Loucy (cell line): ENCODE data around the gene PPDPF.

Experiments
- H2AFZ ChIP-seq: fragments of 200-600 bp; sonication (generic); 2 replicates; pipeline ENCODE4 v1.6.0; 2016; ENCODE audit warnings: antibody characterized with exemption, mild to moderate bottlenecking, low read length, moderate library complexity
- H3F3A ChIP-seq: fragments of 200-600 bp; 2 replicates; pipeline ENCODE4 v1.6.0; 2016; ENCODE audit warnings: antibody characterized with exemption, low read depth, mild to moderate bottlenecking
- H3K27me3 ChIP-seq: fragments of 200-600 bp; sonication (generic); 2 replicates; pipeline ENCODE4 v1.6.1; 2014; ENCODE audit warnings: low read length, mild to moderate bottlenecking; ENCODE audit not compliant: insufficient read depth, poor library complexity, severe bottlenecking
- H3K36me3 ChIP-seq: fragments of 200-600 bp; sonication (generic); 2 replicates; pipeline ENCODE4 v1.6.1; 2016; ENCODE audit warnings: low read length; ENCODE audit not compliant: insufficient read depth
- H3K4me1 ChIP-seq: fragments of 200-600 bp; sonication (generic); 2 replicates; pipeline ENCODE4 v1.5.1; 2014; ENCODE audit warnings: low read length, mild to moderate bottlenecking; ENCODE audit not compliant: insufficient read depth, poor library complexity, severe bottlenecking
- H3K4me2 ChIP-seq: fragments of 200-600 bp; sonication (generic); 2 replicates; pipeline ENCODE4 v1.6.0; 2014; ENCODE audit warnings: antibody characterized with exemption, low read length, low read depth, mild to moderate bottlenecking; ENCODE audit not compliant: poor library complexity, severe bottlenecking
- H3K4me3 ChIP-seq: fragments of 200-600 bp; sonication (generic); 2 replicates; pipeline ENCODE4 v1.5.1; 2014; ENCODE audit warnings: low read length, mild to moderate bottlenecking, mixed read lengths; ENCODE audit not compliant: poor library complexity, severe bottlenecking
- H3K79me2 ChIP-seq: fragments of 200-600 bp; sonication (generic); 2 replicates; pipeline ENCODE4 v1.6.1; 2014; ENCODE audit warnings: low read length; ENCODE audit not compliant: insufficient read depth
- H3K9ac ChIP-seq: fragments of 200-600 bp; sonication (generic); 2 replicates; pipeline ENCODE4 v1.6.0; 2014; ENCODE audit warnings: mild to moderate bottlenecking, low read depth, low read length, moderate library complexity; ENCODE audit not compliant: poor library complexity, severe bottlenecking
- H3K9me2 ChIP-seq: fragments of 200-600 bp; sonication (generic); replicated peaks from 2 replicates; pipeline ENCODE4 v1.6.1; 2016; ENCODE audit warnings: low read depth, low read length, mixed read lengths
- H3K9me3 ChIP-seq: fragments of 200-600 bp; sonication (generic); 2 replicates; pipeline ENCODE4 v1.6.1; 2014; ENCODE audit warnings: mild to moderate bottlenecking, antibody characterized with exemption, low read length, low read depth; ENCODE audit not compliant: insufficient read depth
- H4K20me1 ChIP-seq: fragments of 200-600 bp; sonication (generic); 2 replicates; pipeline ENCODE4 v1.6.0; 2014; ENCODE audit warnings: antibody characterized with exemption, low read length, mild to moderate bottlenecking; ENCODE audit not compliant: insufficient read depth, poor library complexity, severe bottlenecking
- EZH2phosphoT487 ChIP-seq: fragments of 200-600 bp; IDR thresholded peaks from 2 replicates; pipeline ENCODE4 v1.6.1; 2018; ENCODE audit warnings: antibody characterized with exemption, mild to moderate bottlenecking, moderate library complexity, borderline replicate concordance
- TF ChIP-seq, protein P1 (sequence below): fragments of 200-600 bp; sonication (generic); conservative IDR thresholded peaks from 2 replicates; pipeline ENCODE4 v1.5.1; 2014; ENCODE audit warnings: mild to moderate bottlenecking, antibody characterized with exemption, low read length

The PPDPF gene

DNA sequence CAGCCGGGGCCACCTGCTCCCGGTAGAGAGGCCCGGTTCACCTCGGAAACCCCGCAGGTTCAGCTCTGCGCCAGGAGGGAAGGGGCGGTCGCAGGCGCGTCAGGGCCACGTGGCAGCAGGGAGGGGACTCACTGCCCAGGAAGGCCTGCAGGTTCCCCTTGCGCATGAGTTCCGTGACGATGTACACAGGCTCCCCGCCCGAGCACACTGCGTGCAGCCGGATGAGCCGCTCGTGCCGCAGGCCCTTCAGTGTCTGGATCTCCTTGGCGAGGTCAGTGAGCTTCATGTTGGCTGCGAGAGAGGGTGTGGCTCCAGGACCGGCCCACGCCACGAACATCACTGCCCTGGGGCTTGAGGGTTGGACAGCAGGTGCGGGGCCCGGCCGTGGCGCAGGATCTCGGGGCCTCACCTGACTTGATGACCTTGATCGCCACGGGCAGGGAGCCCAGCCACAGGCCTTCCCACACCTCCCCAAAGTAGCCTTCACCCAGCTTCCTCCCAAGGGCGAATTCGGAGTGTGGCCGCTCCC, 21.5 kb downstream of the PPDPF start:
- H3F3A ChIP-seq, result no peaks in the 10 kb centered on the region
- H4K20me1 ChIP-seq, result no peaks in the 10 kb centered on the region
- H3K4me2 ChIP-seq, result no peak overlapping the region
- no peak overlapping the region for H3K9ac ChIP-seq
- no peaks in the 10 kb centered on the region for H3K36me3 ChIP-seq
- no peak for TF ChIP-seq EZH2phosphoT487
- TF ChIP-seq, protein P1, sequence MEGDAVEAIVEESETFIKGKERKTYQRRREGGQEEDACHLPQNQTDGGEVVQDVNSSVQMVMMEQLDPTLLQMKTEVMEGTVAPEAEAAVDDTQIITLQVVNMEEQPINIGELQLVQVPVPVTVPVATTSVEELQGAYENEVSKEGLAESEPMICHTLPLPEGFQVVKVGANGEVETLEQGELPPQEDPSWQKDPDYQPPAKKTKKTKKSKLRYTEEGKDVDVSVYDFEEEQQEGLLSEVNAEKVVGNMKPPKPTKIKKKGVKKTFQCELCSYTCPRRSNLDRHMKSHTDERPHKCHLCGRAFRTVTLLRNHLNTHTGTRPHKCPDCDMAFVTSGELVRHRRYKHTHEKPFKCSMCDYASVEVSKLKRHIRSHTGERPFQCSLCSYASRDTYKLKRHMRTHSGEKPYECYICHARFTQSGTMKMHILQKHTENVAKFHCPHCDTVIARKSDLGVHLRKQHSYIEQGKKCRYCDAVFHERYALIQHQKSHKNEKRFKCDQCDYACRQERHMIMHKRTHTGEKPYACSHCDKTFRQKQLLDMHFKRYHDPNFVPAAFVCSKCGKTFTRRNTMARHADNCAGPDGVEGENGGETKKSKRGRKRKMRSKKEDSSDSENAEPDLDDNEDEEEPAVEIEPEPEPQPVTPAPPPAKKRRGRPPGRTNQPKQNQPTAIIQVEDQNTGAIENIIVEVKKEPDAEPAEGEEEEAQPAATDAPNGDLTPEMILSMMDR, result no peak
- no peak overlapping the region for H3K4me3 ChIP-seq
- H3K79me2 ChIP-seq, result no peaks in the 10 kb centered on the region
- no peaks in the 10 kb centered on the region for H3K27me3 ChIP-seq
- H3K4me1 ChIP-seq, result peaks cover 10% of the 10 kb centered on the region
- H2AFZ ChIP-seq, result no peak overlapping the region
- H3K9me2 ChIP-seq, result no peaks in the 10 kb centered on the region
- no peaks in the 10 kb centered on the region for H3K9me3 ChIP-seq

DNA sequence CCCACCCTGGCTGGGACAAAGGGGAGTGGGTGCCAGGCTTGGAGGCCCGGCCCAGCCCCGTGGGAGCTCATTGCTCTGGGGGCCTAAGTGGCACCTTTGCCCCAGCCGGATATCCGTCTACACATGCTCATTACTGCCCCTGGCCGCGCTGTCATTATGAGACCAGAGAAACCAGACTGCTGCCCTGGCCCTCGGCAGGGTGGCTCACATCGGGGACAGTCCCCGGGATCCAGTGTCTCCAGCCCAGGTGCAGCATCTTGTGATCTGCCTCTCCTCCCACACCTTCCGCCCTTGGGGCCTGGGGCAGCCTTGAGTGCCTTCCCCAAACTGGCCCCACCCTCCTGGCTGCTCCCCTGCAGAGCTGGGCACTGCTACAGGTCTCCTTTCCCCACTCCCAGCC, 22.1 kb downstream of the PPDPF start:
- Histone ChIP-seq H3K9me3 (no peaks in the 10 kb centered on the region), H3K4me2 (no peak overlapping the region), H3K36me3 (no peaks in the 10 kb centered on the region), H2AFZ (no peak overlapping the region), H3K4me3 (no peak overlapping the region), H3F3A (no peaks in the 10 kb centered on the region), H3K9me2 (no peaks in the 10 kb centered on the region), H3K27me3 (no peaks in the 10 kb centered on the region), H3K4me1 (peaks cover 6% of the 10 kb centered on the region), H4K20me1 (no peaks in the 10 kb centered on the region), H3K79me2 (no peaks in the 10 kb centered on the region), H3K9ac (no peak overlapping the region)
- TF ChIP-seq EZH2phosphoT487, result no peak
- TF ChIP-seq, protein P1, result no peak

- no peaks in the 10 kb centered on the region for H3K36me3 ChIP-seq
- no peaks in the 10 kb centered on the region for H3K9me2 ChIP-seq
- no peak for TF ChIP-seq EZH2phosphoT487
- TF ChIP-seq, protein P1, result no peak
- H3K9ac ChIP-seq, result no peak overlapping the region
- no peaks in the 10 kb centered on the region for H4K20me1 ChIP-seq
- H3K79me2 ChIP-seq, result no peaks in the 10 kb centered on the region
- H3K4me2 ChIP-seq, result no peak overlapping the region
- H3K4me3 ChIP-seq, result no peak overlapping the region
- peaks cover 4% of the 10 kb centered on the region for H3K4me1 ChIP-seq
- no peak overlapping the region for H2AFZ ChIP-seq
- no peaks in the 10 kb centered on the region for H3K27me3 ChIP-seq
- no peaks in the 10 kb centered on the region for H3K9me3 ChIP-seq
- H3F3A ChIP-seq, result no peaks in the 10 kb centered on the region
Measured at GRCh38 chr20:63543131-63543530, 22.6 kb downstream of the PPDPF start.
